ENCODE measurements around the gene PFKFB3.
"Not testable (repeated sequence)": the region's sequence is repeated elsewhere in the genome, so short reads cannot be mapped to it uniquely, and the experiment has no call there.

Gene PFKFB3

GRCh38 chr10:6202684-6203330 lies at the start of gene PFKFB3:
PFKFB3 (plus strand) TSS chr10:6202932; CDS start chr10:6203261, 329 bp downstream.
- peak; percentile 90 to 94 for DNase-seq

GRCh38 chr10:6153845-6154244 lies 48.9 kb upstream of the PFKFB3 start:
- DNase-seq, result no peak

GRCh38 chr10:6154566-6154965 lies 48.2 kb upstream of the PFKFB3 start:
- no peak for DNase-seq

- DNase-seq, result no peak
These were observed 44.5 kb upstream of the PFKFB3 start for GRCh38 chr10:6158276-6158675.

GRCh38 chr10:6161921-6162320 lies 40.8 kb upstream of the PFKFB3 start:
- DNase-seq, result peak; percentile 24 to 69

GRCh38 chr10:6162589-6163356 lies 40.0 kb upstream of the PFKFB3 start:
- DNase-seq, result no peak

GRCh38 chr10:6163364-6164270 lies 39.1 kb upstream of the PFKFB3 start:
- DNase-seq, result peak; percentile 80 to 82

- no peak for DNase-seq
These were observed 38.2 kb upstream of the PFKFB3 start for GRCh38 chr10:6164271-6165095.

GRCh38 chr10:6165221-6165725 lies 37.5 kb upstream of the PFKFB3 start:
- DNase-seq, result no peak

- not testable (repeated sequence) for DNase-seq
These were observed 36.8 kb upstream of the PFKFB3 start for GRCh38 chr10:6165933-6166332.

- no peak for DNase-seq
These were observed 35.3 kb upstream of the PFKFB3 start for GRCh38 chr10:6167456-6167855.

GRCh38 chr10:6168084-6168483 lies 34.6 kb upstream of the PFKFB3 start:
- no peak for DNase-seq

- no peak for DNase-seq
These were observed 32.1 kb upstream of the PFKFB3 start for GRCh38 chr10:6170638-6171037.

GRCh38 chr10:6171881-6172695 lies 30.6 kb upstream of the PFKFB3 start:
- DNase-seq, result peak; percentile 64 to 69

GRCh38 chr10:6173203-6173602 lies 29.5 kb upstream of the PFKFB3 start:
- DNase-seq, result no peak

- peak in 1 of 2 donors; percentile 61 for DNase-seq
These were observed 28.4 kb upstream of the PFKFB3 start for GRCh38 chr10:6174201-6174874.

GRCh38 chr10:6175329-6176055 lies 27.2 kb upstream of the PFKFB3 start:
- peak; percentile 20 to 39 for DNase-seq

- no peak for DNase-seq
These were observed 26.0 kb upstream of the PFKFB3 start for GRCh38 chr10:6176691-6177231.

- no peak for DNase-seq
These were observed 24.9 kb upstream of the PFKFB3 start for GRCh38 chr10:6177880-6178281.

- DNase-seq, result no peak
These were observed 24.2 kb upstream of the PFKFB3 start for GRCh38 chr10:6178581-6178980.
